ENCODE results near the gene IFNL2.

DNA sequence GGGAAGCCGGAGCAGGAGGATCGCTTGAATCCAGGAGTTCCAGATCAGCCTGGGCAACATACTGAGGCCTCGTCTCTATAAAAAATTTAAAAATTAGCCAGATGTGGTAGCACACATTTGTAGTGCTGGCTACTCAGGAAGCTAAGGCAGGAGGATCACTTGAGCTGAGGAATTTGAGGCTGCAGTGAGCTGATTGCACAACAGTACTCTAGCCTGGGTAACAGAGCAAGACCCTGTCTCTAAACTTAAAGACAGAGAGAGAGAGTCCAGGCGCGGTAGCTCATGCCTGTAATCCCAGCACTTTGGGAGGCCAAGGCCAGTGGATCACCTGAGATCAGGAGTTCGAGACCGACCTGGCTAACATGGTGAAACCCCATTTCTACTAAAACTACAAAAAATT lies 27.8 kb upstream of the IFNL2 start:
- TF ChIP-seq, protein P1, sequence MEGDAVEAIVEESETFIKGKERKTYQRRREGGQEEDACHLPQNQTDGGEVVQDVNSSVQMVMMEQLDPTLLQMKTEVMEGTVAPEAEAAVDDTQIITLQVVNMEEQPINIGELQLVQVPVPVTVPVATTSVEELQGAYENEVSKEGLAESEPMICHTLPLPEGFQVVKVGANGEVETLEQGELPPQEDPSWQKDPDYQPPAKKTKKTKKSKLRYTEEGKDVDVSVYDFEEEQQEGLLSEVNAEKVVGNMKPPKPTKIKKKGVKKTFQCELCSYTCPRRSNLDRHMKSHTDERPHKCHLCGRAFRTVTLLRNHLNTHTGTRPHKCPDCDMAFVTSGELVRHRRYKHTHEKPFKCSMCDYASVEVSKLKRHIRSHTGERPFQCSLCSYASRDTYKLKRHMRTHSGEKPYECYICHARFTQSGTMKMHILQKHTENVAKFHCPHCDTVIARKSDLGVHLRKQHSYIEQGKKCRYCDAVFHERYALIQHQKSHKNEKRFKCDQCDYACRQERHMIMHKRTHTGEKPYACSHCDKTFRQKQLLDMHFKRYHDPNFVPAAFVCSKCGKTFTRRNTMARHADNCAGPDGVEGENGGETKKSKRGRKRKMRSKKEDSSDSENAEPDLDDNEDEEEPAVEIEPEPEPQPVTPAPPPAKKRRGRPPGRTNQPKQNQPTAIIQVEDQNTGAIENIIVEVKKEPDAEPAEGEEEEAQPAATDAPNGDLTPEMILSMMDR (IDR thresholded peaks at IDR 0.05), result no peak
- no peak for TF ChIP-seq POLR2A (IDR thresholded peaks at IDR 0.05)
- no peak for TF ChIP-seq POLR2AphosphoS5 (IDR thresholded peaks at IDR 0.05)
- TF ChIP-seq EP300 (IDR thresholded peaks at IDR 0.05), result no peak
